ENCODE results near the gene CASP7.

DNA sequence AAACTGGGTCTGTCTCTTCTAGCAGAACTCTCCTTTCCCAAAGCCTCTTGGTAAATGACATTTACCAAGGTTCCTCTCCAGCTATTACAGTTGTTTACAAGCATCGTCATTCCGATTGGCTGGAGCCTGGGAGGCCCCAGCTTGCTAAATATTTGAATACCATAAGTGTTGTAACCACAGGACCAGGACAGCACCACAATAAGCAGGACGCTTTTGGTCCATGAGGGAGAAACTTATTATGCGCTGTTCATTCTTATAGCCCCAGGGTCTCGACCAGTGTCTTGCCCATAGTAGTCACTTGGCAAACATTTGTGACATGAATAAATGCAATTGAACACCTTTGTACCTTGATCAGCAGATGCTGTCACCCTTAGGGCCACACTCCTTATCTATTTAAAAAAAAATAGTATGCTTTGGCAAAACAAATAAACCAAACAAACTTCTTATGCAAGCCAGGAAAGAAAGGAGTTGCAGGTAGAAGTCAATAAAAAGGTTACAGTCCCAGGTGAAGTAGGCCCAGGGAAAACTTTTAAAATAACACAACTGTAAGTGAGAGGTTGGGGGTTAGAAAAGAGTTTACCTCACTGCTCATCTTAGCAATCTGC, 48.7 kb upstream of the CASP7 start:
- TF ChIP-seq, protein P1, sequence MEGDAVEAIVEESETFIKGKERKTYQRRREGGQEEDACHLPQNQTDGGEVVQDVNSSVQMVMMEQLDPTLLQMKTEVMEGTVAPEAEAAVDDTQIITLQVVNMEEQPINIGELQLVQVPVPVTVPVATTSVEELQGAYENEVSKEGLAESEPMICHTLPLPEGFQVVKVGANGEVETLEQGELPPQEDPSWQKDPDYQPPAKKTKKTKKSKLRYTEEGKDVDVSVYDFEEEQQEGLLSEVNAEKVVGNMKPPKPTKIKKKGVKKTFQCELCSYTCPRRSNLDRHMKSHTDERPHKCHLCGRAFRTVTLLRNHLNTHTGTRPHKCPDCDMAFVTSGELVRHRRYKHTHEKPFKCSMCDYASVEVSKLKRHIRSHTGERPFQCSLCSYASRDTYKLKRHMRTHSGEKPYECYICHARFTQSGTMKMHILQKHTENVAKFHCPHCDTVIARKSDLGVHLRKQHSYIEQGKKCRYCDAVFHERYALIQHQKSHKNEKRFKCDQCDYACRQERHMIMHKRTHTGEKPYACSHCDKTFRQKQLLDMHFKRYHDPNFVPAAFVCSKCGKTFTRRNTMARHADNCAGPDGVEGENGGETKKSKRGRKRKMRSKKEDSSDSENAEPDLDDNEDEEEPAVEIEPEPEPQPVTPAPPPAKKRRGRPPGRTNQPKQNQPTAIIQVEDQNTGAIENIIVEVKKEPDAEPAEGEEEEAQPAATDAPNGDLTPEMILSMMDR (IDR thresholded peaks at IDR 0.05; ENCODE audit: insufficient read depth, low read length, poor library complexity, severe bottlenecking), result no peak
- no peak for TF ChIP-seq EZH2phosphoT487 (conservative IDR thresholded peaks at IDR 0.05; ENCODE audit: low read length)

Measured in SU-DHL-6 (cell line).